GM18868 (cell line): ENCODE results near the gene SULT2B1.
"Not testable (repeated sequence)": the region's sequence is repeated elsewhere in the genome, so short reads cannot be mapped to it uniquely, and the experiment has no call there.

Source experiments
- ATAC-seq: cut with Tn5 transposase; IDR thresholded peaks from one replicate; pipeline ENCODE4 v1.9.1; 2021; ENCODE audit warnings: mild to moderate bottlenecking, moderate library complexity; ENCODE audit not compliant: unreplicated experiment

The SULT2B1 gene

DNA sequence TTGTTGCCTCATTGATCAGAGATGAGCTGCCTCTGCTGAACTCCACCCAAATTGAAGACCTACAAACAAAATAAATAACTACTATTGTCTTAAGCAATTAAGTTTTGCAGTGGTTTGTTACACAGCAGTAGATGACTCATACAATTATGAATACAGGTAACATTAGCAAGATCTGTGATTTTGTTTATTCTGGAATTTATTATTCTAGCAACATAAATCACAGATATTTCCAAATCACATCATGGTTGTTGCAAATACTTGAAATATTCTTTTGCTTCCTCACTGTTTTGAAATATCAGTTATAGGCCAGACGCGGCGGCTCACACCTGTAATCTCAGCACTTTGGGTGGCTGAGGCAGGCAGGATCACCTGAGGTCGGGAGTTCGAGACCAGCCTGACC, 27.2 kb upstream of the SULT2B1 start:
- no peak for ATAC-seq

DNA sequence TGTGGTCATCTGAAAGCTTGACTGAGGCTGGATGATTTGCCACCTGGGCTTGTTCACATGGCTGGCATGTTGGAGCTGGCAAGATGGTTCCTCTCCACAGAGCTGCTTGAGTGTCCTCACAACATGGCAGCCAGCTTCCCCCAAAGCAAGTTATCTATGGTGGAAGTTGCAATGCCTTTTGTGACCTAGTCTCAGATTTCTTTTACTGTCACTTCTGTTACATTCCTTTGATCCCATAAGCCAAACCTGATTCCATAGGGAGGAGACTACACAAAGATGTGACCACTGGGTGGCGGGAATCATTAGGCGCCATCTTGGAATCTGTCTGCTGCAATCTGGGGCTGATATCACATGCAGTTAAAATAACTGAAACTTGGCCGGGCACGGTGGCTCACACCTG, 22.8 kb upstream of the SULT2B1 start:
- no peak for ATAC-seq

DNA sequence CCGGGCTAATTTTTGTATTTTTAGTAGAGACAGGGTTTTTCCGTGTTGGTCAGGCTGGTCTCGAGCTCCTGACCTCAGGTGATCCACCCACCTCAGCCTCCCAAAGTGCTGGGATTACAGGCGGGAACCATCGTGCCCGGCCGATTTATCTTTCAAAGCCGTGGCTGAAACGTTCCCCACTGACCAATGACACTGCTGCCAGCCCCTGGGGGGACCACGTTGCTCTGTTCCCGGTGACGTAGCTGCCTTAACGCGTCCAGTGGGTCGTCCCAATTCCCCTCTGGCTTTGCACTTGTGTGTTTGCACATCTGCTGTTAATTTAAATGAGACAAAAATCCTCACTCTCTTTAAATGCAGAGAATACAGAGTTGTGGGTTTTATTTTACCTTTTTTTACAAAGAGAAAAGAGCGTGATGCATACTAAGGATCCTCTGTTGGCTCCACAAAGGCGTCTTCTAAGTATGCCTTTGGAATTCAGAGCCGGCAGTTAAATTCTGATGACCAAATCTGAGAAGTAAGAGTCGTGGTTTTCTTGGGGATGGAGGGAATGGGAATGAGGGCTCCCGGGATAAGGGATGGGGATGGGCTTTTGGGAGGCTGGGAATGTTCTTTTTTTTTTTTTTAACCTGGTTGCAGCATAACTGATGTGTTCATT, 21.8 kb upstream of the SULT2B1 start:
- ATAC-seq, result no peak

DNA sequence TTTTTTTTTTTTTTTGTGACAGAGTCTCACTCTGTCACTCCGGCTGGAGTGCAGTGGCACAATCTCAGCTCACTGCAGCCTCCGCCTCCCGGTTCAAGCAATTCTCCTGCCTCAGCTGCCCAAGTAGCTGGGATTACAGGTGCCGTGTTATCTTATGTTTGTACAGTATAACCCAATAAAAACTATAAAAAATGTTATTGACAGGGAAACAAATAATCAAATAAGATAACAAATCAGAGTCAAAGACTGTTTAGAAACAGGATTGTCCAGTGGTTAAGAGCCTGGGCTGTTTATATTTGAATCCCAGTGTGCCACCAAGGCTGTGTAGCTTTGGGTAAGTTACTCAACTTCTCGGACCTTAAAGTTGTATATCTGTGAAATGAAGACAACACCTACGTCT, 21.2 kb upstream of the SULT2B1 start:
- no peak for ATAC-seq

DNA sequence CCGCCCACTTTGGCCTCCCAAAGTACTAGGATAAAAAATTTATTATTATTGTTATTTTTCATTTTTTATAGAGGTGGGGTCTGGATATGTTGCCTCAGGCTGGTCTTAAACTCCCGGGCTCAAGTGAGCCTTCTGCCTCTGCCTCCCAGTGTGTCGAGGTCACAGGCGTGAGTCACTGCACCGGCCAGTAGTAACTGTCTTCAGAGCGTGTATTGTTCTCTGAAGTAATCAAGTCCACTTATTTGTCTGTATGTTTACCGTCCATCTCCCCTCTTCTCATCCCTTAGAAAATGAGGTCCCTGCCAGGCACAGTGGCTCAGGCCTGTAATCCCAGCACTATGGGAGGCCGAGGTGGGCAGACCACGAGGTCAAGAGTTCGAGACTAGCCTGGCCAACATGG, 18.2 kb upstream of the SULT2B1 start:
- ATAC-seq, result no peak

DNA sequence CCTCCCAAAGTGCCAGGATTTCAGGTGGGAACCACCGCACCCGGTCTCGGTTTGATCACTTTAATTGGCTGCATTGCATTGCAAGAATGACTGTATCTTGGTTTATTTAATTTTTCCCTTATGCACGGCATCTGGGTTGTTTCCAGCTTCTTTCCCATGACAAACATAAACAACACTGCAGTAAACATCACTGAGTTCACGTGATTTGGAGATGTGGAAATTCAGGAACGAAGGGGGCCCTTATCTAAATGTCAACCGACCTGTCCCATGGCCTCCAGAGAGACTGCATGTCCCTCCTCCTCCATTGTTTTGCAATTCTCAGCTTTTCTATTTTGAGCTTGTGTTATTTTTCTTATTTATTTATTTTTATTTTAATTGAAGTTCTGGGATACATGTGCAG, 14.4 kb upstream of the SULT2B1 start:
- no peak for ATAC-seq

DNA sequence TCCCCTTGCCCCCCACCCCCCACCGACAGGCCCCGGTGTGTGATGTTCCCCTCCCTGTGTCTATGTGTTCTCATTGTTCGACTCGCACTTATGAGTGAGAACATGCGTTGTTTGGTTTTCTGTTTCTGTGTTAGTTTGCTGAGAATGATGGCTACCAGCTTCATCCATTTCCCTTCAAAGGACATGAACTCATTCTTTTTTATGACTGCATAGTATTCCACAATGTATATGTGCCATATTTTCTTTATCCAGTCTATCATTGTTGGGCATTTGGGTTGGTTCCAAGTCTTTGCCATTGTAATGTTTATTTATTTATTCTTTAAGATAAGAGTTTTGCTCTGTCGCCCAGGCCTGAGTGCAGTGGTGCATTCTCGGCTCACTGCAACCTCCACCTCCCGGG, 13.9 kb upstream of the SULT2B1 start:
- ATAC-seq, result not testable (repeated sequence)

DNA sequence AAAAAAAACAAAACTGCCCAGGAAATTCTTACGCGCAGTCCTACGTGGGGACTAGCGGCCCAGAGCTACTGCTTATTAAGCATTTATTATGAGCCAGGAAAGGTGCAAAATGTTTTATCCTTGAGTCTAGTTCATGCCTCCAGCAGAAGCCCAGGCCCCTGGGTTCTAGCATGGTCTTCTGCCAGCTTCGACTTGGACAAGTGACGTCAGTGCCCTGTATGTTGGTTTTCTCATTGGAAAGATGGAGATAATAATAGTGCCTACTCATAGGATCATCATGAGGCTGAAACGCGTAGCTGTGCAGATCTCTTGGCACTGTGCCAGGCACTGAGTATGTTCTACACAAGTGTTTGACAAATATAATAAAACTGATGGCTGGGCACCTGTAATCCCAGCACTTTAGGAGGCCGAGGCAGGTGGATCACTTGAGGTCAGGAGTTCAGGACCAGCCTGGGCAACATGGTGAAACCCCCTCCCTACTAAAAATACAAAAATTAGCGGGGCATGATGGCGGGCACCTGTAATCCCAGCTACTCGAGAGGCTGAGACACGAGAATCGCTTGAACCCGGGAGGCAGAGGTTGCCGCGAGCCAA, 12.4 kb upstream of the SULT2B1 start:
- ATAC-seq, result no peak

DNA sequence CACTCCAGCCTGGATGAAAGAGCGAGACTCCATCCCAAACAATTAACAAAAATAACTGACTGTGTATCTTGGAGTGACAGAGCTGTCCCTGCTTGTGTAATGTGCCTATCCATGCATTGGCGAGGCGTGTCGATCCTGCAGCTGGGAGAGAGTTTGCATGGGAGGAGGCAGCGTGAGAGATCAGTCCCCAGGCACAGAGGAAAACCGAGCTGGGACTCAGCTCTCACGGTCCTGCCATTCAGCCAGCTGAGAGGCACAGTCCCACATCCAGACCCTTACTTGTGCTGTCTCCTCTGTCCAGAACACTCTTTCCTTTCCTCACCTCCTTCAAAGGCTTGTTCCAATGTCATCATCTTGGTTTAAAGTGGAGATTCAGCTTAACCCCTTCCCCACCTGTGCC, 11.9 kb upstream of the SULT2B1 start:
- ATAC-seq, result no peak

DNA sequence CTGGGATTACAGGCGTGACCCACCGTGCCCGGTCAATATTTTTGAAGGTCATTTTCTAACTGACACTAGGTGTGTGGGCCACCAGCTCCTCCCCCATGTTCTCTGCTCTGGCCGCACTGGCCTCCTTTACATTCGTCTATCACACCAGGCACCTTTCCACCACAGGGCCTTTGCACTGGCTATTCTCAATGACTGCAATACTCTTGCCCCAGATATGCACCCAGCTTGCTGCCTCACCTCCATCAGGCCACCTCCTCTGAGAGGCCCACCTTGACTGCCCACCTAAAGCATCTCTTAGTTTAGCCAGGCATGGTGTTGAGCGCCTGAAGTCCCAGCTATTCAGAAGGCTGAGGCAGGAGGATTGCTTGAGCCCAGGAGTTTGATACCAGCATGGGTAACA, 10.2 kb upstream of the SULT2B1 start:
- ATAC-seq, result no peak

DNA sequence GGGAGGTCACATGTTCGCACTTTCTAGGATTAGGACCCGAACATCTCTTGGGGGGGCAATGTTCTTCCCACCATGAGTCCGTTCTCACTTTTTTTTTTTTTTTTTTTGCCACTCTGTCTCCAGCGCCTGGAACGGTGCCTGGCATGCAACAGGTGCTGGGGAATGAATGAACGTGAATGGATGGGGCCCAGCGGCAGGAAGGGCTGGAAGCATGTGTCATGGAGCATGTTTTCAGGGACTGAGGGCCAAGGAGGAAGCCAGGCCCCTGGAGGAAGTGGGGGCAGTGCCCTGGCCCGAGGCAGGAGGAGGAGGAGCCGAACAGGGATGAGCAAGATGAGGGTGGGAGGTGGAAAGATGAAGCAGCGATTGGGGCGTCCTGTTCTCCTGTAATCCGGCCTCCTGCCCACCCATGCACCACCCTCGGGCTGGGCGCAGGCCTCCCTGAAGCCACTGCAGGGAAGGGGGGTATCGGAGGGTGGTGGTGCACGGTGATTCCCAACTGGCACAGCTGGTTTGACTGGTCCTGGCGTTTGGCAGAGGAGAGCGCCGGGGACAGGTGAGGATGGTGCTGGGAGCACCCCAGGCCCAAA, 8.8 kb upstream of the SULT2B1 start:
- ATAC-seq, result no peak

DNA sequence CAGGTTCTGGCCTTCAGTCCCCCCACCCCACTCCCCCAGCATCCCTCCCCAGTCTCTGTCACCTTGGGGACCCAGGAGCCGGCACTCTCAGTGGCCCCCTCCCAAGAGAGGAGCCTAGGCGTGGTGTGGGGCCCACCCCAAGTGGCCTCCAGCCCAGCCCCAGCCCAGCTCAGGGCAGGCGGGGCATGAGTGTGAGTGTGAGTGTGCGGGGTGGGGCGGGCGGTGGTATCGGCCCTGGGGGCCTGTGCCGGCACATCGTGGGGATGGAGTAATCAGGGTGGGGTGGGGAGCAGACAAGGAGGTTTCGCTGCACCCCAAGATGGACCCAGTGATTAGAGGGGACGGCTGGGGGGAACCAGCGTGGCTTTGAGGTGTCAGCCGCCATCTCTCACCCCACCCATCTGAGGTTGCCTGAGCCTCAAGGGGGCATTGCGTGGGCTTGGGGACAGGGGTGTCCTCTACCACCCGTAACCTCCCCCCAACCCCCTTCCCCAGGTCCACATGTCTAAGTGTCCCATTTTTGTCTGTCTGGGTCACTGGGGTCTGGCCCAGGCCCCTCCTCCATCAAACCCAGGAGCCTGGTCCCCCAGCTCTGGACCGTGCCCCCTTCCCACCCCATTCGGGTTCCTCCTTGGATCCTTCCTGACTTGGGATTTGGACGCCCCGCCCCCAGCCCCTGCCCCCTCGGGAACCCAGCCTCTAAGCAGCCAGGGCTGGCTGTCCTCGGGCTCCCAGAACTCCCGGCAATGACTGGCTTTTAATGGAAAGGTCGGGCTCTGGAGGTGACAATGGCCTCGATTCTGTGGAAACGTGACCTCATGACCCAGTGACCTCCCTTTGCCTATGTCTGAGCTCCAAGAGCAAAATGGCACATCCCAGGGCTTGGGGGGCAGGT, 6.9 kb upstream of the SULT2B1 start:
- ATAC-seq, result no peak

DNA sequence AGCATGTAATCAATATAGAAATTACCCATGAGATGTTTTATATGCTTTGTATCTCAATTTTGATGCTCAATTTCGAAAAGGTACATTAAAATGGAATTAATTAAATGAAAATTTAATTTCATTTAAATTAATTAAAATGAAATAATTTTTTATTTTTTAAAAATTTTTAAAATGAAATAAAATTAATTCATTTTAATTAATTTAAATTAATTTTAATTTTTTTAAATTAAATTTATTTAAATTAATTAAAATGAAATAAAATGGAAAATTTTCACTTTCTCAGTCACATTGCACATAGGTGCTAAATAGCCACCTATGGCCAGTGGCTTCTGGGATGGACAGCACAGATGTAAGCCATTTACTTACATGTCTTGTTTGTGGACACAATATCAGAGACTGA, 4.2 kb upstream of the SULT2B1 start:
- ATAC-seq, result no peak

DNA sequence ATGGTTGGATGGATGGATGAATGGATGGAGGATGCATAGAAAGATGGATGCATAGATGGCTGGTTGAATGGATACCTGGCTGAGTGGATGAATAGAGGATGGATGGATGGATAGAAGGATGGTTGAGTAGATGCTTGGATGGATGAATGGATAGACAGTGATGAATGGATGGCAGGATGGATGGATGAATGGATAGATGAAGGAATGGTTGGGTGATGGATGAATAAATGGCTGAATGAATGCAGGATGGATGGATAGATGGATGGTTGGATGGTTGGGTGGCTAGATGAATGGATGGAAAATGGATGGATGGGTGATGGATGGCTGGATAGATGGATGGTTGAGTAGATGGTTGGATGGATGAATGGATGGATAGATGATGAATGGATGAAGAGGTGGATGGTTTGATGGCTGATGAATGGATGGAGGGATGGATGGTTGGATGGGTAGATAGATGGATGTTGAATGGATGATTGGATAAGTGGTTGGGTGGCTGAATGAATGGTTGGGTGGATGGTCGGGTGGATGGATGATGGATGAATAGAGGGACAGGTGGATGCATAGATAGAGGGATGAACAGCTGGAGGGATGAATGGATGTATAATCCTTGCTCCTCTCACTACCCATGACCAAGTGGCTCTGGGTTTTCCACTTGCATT, 3.6 kb upstream of the SULT2B1 start:
- no peak for ATAC-seq

DNA sequence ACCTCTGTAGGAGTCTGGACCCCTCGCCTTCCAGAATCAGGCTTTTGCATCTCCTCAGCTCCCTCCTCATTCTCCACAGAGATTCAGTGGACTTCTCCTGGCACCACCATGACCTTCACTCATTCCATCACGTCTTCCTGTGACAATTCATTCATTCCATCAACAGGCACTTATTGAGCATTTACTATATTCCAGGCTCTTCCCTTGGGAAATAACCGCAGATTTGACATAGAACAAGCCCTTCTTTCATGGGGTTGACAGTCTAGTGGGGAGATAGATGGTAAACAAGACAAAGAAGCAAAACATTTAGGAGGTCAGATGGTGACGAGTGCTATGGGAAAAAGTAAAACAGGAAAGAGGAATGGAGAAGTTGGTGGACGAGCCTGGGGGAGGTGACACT, 2.6 kb upstream of the SULT2B1 start:
- ATAC-seq, result no peak

DNA sequence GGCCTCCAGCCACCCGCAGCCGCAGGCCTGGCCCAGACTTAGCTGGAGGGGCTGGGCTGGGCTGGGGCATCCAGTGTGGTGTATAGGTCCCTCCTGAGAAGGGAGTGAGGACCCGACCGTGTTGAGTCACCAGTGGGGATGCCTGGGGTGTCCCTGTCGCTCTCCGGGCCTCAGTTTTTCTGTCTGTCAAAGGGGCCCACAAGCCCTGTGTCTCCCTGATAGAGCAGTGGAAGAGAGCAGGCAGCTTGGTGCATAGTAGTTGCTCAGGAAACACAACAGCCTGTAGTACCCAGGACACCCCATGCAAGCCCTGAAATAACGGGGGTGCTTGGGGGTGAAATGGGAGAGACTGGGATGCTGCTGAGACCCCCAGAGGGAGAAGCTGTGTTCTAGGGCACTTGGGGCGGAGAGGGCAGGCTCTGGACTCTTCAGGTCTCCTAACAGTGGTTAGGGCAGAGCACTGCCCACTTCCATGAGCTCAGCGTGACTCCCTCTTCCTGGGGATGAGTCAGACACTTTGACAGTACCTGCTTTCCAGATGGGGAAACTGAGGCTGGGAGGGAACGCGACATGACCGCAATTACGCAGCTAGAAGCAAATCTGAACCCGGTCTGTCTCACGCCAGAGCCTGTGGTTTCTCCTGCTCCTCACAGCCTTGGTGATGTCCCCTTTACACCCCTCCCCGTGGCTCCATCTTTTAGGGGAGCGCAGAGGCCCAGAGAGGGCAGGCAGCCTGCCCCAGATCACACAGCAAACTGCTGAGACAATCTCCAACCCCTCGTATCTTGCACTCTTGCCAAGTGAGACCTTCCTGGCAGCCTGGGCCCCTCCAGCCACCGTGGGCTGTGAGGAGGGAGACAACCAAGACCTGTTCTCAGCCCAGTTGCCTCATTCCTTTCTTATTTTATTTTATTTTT, 692 bp downstream of the SULT2B1 start:
- ATAC-seq, result no peak

DNA sequence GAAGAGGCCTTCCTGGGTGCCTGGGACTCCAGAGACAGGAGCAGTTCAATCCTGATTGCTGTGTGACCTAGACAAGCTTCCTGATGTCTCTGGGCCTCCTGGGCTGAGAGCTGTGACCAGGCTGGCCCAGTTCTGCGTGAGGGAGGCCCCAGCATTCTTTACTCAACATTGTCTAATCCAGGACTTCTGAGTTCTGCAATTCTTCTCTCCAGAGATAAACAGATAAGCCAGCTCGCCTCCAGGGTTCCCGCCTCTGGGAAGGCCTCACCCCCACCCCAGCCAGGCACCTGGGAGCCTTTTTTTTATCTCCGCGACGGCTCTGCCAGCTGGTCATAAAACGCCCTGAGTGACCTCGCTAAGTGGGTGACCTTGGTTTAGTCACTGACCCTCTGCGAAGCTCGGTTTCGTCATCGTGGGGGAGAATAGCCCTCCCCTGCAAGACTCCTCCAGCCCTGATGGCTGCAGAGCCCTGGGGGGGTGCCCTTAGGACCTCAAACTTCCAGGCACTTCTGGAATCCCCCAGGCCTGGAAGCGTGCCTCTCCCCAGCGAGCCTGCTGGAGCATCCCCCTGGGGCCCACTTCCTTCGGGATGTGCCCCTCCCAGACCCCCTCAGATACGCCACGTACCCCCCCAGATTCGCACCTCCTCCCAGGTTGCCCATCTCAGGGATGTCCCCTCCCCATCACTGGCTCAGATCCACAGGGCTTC, 1.9 kb downstream of the SULT2B1 start:
- no peak for ATAC-seq

DNA sequence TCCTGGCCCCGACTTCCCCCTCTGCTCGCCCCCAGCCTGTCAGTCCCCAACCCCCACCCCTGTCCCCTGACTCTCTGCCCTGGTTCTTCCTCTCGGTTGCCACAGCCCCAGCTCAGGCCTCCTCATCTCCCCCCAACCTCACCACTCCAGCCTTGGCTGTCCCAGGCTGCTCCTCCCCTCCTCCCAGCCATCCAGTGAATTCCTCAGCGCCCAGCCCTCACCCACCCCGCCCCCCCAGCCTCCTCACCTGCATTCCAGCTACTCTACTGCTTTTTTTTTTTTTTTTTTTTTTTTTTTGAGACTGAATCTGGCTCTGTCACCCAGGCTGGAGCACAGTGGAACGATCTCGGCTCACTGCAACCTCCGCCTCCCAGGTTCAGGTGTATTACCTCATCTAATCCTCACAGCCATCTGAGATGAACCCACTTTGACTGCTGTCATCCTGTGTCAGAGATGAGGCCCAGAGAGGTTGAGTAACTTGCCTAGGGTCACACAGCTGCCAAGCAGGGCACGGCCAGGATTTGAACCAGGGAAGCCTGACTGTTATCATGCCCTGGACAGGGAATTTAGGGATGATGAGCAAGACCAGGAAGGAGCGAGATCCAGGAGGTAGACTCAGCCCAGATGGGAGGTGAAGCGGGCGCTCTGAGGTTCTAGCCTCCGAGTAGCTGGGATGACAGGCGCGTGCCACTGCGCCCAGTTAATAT, 2.6 kb downstream of the SULT2B1 start:
- no peak for ATAC-seq

DNA sequence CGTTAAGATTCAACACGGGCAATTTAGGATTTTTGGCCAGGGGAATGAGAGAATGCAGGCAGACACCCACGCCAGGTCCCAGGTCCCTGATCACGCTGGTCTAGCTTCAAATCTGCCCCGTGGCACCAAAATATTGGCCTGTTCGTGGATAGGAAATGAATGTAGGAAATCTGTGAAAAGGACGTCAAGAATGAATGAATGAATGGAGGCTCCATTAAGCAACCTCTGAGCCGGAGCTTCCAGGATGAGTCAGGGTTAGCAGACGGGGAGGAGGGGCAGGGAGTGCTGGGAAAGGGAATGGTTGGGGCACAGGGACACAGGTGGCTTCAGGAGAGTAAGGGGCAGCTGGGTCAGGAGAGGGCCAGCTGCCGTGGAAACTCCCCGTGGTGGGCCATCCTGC, 4.2 kb downstream of the SULT2B1 start:
- ATAC-seq, result no peak
